Right lung (tissue), 5 donors: ENCODE data around the gene AGER. TPM values are rescaled to one million over a fixed set of nuclear protein-coding genes. Genes with fewer than 3 reads are reported as not detected.
A peak's percentile ranks its signal among the peaks of the same experiment; 100 is the strongest.
"Not testable (repeated sequence)": the region's sequence is repeated elsewhere in the genome, so short reads cannot be mapped to it uniquely, and the experiment has no call there.

Experiments used
- DNase-seq, 2 donors: peaks; one replicate each; pipeline ENCODE4 v3.0.0-alpha.2; 2013
- polyA plus RNA-seq, 5 donors: library from polyadenylated mRNA; unstranded; fragments of 120-200 nt; gene quantifications; one replicate each; pipeline versions ENCODE4 v1.2.1 to v1.2.3, GENCODE V29; 2013; ENCODE audit warnings: inconsistent platforms in 1 of 5, low replicate concordance in 1 of 5; ENCODE audit not compliant: insufficient read length in 5 of 5, insufficient read depth in 1 of 5

The AGER gene
- polyA plus RNA-seq, 5 donors: 67.3 to 112 (median 80.4) TPM

DNA sequence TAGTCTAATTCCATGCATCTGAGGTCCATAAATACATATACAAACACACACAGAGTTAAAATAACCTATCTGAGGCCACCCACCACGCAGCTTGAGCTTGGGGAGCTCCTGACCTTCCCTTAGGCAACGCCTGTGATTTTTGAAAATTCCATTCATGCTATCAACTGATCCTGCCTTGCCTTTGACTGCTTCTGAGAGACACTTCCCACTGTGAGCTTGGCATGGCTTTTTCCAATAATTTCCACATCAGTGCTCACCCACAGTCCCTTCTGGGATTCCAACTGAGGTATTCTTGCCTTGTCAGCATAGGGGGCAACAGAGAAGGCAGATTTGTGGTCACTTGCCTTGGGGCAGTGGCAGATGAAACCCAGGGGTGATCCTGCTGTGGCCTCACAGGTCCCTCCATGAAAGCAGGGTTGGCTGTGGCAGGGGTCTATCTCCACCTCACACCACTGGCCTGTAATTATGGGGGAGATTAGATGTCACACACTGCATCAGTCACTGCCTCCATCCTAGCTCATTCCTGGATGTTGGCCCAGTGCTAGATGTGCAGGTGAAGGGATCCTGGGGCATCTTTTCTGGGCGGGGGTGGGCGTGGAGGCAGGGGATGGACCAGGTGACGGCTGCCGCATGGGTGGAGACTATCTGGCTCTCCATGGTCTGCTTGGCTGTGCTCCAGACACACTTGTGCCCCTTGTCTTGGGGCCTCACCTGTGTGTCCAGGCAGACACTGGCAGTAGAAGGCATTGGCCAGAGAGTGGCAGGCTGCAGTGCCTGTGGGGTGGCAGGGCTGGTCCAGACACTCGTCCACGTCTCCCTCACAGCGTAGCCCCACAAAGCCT is 19.6 kb upstream of the AGER start:
- no peak for DNase-seq

- no peak for DNase-seq
These were observed 18.1 kb upstream of the AGER start for GRCh38 chr6:32202186-32202585.

GRCh38 chr6:32200711-32201475 is 16.8 kb upstream of the AGER start:
- no peak for DNase-seq

DNA sequence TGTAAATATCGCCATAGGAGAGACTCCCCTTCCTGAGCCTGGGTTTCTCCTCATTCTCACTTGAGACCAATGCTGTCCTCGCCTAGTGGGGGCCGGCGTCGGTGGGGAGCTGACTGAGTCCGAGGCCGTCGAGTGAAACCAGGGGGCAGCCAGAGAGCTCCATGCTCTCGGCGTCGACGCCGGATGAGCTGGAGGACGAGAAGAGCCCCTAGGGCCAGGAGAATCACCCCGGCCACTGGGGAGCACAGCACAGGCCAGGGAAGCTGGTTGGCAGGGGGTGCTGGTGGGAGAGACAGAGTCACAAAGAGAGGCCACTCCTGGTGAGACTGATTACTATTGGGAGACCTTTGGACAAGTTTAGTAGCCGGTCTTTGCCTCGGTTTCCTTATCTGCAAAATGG is 14.8 kb upstream of the AGER start:
- DNase-seq: no peak

DNA sequence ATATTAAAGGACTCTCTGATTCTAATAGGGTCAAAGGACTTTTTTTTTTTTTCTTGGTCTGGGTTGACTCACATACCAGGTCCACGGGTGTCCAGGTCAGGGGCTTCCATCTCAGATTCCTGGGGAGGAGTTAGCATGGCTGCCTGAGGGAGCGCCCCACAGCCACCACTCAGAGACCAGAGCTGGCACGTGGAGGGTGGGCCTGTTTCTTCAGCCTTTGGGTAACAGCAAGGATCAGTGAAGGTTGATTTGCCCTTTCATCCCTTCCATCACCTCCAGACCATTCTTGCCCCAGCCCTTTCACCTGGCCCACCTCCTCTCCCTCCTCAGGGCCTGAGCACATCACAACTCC is 14.3 kb upstream of the AGER start:
- no peak for DNase-seq

GRCh38 chr6:32196682-32197616 is 12.9 kb upstream of the AGER start:
- DNase-seq: no peak

- peak; percentile 92 to 95 for DNase-seq
These were observed 12.0 kb upstream of the AGER start for GRCh38 chr6:32195902-32196681.

DNA sequence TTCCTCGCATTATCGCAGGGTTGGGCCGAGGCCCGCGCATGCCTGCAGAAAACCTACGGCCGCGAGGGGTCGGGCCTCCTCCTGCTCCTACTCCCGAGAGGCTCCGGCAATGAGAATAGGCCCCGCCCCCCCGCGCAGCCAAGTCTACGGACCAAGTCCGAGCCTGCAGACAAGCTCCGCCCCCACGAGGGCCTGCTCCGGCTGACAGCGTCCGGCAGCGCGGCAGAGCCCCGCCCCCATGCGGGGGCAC is 11.5 kb upstream of the AGER start:
- DNase-seq: peak; percentile 100

DNA sequence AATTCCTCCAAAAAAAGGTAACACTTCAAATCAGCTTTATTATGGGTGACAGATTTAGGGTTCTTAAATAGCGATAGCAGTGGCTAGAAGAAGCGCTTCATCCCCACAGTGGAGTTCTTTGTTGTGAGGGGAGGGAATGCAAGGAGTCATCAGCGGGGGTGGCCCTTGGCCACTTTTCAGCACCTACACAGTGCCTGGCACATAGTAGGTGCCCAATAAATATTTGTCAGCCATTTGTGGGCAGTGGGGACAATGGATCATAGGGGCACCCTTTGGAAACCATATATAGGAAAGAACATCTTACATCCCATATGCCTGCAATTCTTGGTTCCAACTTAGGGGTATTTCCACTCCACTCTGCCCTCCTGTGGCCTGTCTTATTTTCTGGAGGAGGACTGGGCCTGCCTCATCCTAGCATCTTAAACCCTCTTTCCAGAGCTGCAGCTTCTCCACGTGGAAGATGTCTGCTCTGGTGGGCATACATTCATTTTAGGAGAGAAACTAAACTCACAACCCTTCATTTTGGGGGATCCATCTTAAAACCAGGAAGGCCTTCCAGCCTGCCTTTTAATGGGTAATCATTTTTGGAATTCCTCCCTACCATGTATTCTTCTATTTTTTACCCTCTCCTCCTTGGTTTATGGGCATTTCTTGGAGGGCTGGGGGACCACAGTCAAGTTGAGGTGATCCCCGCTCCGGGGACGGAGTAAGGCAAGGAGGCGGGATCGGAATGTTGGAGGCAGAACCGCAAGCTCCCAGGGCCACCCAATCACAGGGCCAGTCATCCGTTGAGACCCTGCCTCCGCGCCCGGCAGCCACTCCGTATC is 11.0 kb upstream of the AGER start:
- DNase-seq: no peak

- no peak for DNase-seq
These were observed 10.3 kb upstream of the AGER start for GRCh38 chr6:32194388-32194787.

DNA sequence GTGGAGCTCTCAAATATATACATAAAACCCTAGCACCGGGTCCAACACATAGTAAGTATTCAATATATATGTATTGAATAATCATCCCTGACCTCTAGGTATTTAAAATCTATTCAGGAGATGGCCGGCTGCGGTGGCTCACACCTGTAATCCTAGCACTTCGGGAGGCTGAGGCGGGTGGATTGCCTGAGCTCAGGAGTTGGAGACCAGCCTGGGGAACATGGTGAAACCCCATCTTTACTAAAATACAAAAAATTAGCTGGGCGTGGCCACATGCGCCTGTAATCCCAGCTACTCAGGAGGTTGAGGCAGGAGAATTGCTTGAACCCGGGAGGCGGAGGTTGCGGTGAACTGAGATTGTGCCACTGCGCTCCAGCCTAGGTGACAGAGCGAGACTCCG is 9.0 kb upstream of the AGER start:
- not testable (repeated sequence) for DNase-seq

DNA sequence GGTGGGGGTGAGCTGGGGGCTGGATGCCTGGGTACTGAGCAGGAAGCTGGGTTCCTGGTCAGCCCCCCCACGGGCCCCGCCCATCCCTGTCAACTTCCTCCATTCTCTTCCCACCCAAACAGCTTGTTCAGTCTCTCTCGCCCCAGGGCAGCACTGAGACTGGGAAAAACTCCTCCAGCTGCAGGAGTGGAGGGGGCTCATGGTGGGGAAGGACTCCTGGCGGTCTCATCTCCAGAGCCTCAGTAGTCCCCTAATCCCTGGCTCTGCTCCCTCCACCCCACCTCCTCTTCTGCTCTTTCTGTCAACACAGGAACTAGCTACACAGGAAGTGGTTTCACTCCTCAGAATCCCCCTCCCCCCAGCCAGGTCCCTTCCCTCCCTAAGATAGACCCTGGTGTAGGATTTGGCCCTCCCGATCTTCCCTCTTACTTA is 8.6 kb upstream of the AGER start, which contains the start of gene GPSM3:
Gene GPSM3, minus strand, starts transcription at position 36 of the 432 bp plus-strand sequence. CDS start 130 bp downstream, outside the sequence.
- DNase-seq: no peak

DNA sequence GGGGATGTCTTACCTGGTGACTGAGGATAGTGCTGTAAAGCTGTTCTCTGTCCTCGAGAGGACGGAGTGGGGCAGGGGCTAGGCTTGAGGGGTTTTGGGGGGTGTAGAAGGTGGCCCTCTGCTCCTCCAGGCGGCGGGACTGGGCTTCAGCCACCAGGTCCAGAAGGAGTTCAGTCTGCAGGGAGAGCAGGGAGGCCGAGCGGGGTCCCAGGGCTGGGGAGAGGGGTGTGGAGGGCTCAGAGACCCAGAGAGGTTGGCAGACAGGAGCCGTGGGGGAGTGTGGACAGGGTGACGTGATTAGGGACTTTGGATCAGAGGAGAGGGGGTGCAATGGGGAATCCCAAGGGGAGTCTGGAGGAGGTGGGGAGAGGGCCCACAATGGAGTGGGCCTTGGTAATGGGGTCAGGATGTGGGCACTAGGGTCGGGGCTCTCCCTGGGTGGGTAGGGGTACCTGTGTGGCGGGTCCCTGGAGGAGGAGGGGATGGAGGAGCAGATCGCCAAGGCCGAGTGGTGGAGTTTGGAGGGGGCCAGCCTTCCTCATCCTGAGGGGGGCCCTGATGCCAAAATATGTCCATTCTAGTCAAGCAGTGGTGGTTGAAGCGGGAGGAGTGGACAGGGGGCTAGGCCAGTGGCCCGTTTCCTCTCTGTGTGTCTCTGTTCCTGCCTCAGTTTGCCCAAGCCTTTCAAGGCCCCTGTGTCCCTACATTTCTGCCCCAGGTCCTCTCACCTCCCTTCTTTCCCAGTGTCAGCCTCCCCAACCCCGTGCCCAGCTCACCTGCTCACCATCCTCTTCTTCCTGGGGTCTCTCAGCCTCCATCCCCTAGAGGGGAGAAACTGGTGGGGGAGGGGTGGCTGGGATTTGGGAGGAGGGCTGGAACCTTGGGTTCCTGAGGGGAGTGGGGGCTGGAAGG is 7.9 kb upstream of the AGER start:
- DNase-seq: no peak

- DNase-seq: no peak
These were observed 7.0 kb upstream of the AGER start for GRCh38 chr6:32190911-32191677.

- DNase-seq: peak; percentile 93 to 94
These were observed 6.2 kb upstream of the AGER start, which contains the start of gene PBX2 for GRCh38 chr6:32190054-32190851. TSS of gene PBX2 (minus strand) at chr6:32190202. CDS start at chr6:32189915, 287 bp downstream.

GRCh38 chr6:32189742-32190053 is 5.6 kb upstream of the AGER start:
- no peak for DNase-seq

- DNase-seq: no peak
These were observed 5.2 kb upstream of the AGER start for GRCh38 chr6:32189069-32189741.
